Testis (tissue), 2 donors: ENCODE results near the gene TPP1.

Experiments
- POLR2A ChIP-seq: fragments of 450-650 bp; IDR thresholded peaks from one replicate; pipeline ENCODE4 v1.6.1; 2017; ENCODE audit warnings: antibody characterized with exemption, mild to moderate bottlenecking, moderate library complexity
- TF ChIP-seq, protein P1 (sequence below), 3 experiments: fragments of 450-650 bp in 2 of 3; fragments of 200-600 bp in 1 of 3; sonication (generic) in 1 of 3; IDR thresholded peaks; one replicate each; pipeline ENCODE4 v1.5.1; 2016 to 2019; ENCODE audit warnings: antibody characterized with exemption in 3 of 3, mild to moderate bottlenecking in 2 of 3, moderate library complexity in 1 of 3

DNA sequence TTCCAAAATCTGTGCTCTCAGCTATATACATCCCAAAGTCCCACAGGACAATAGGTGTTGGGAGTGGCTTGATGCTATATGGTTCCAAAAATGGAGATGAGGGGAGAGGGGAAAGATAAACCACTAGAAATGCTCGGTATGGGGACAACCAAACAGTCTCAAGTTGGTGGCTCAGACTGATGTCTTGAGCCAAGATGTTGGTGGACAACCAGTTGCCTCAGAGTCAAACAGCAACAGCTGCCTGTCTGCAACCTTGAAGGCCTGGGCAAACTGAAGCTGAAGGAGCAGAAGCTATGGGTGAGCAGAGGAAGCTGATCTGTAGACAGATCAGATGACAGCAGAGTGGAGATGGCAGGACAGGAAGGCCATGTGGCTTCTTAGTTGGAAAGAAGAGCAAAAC lies 19.8 kb downstream of the TPP1 start:
- TF ChIP-seq POLR2A = no peak
- TF ChIP-seq, protein P1, sequence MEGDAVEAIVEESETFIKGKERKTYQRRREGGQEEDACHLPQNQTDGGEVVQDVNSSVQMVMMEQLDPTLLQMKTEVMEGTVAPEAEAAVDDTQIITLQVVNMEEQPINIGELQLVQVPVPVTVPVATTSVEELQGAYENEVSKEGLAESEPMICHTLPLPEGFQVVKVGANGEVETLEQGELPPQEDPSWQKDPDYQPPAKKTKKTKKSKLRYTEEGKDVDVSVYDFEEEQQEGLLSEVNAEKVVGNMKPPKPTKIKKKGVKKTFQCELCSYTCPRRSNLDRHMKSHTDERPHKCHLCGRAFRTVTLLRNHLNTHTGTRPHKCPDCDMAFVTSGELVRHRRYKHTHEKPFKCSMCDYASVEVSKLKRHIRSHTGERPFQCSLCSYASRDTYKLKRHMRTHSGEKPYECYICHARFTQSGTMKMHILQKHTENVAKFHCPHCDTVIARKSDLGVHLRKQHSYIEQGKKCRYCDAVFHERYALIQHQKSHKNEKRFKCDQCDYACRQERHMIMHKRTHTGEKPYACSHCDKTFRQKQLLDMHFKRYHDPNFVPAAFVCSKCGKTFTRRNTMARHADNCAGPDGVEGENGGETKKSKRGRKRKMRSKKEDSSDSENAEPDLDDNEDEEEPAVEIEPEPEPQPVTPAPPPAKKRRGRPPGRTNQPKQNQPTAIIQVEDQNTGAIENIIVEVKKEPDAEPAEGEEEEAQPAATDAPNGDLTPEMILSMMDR (IDR thresholded peaks at IDR 0.05) = no peak
